ENCODE data around the gene RHBDD2. TPM values are rescaled to one million over a fixed set of nuclear protein-coding genes. Genes with fewer than 3 reads are reported as not detected.

Gene RHBDD2
- polyA plus RNA-seq, 1 donor (not counting 4 experiments of a cell fraction or from before 2014, with no cell fraction given), result 24.1 TPM

- no peak overlapping the region for H3K27ac ChIP-seq (ENCODE audit: control insufficient read depth, insufficient read depth, low read length)
- no peaks in the 10 kb centered on the region for H4K20me1 ChIP-seq (ENCODE audit: control insufficient read depth, extremely low read depth, insufficient read depth, low read length)
- DNase-seq (ENCODE audit: low read depth, low spot score), result no peak
- TF ChIP-seq EZH2 (IDR thresholded peaks at IDR 0.05; ENCODE audit: low read length) (no peak), CTCF (optimal IDR thresholded peaks at IDR 0.05 in 1 of 3, IDR thresholded peaks at IDR 0.05 in 1 of 3, conservative IDR thresholded peaks at IDR 0.05 in 1 of 3; ENCODE audit: extremely low read depth in 1 of 3, insufficient read depth in 2 of 3, low read length in 3 of 3) (no peak)
- H2AFZ ChIP-seq (ENCODE audit: control insufficient read depth, low read length), result no peak overlapping the region
- H3K4me3 ChIP-seq (ENCODE audit: control insufficient read depth in 2 of 3, extremely low read depth in 1 of 3, insufficient read depth in 2 of 3, low read depth in 1 of 3, low read length in 3 of 3), result no peak overlapping the region
- H3K4me2 ChIP-seq (ENCODE audit: control insufficient read depth, extremely low read depth, insufficient read depth, low read depth, low read length), result no peak overlapping the region
- H3K79me2 ChIP-seq (ENCODE audit: control insufficient read depth, insufficient read depth, low read length), result peaks cover 34% of the 10 kb centered on the region
- H3K9me3 ChIP-seq (ENCODE audit: control insufficient read depth, low read depth, low read length), result no peaks in the 10 kb centered on the region
- H3K9ac ChIP-seq (ENCODE audit: control insufficient read depth, extremely low read depth, insufficient read depth, low read length), result no peak overlapping the region
- dilution Hi-C loops (cut with MboI; ENCODE audit: extremely low pct_ligation_motif_present, low sequenced_read_pairs), result no loop called here
- H3K4me1 ChIP-seq (ENCODE audit: control insufficient read depth, extremely low read depth, insufficient read depth, low read length), result no peaks in the 10 kb centered on the region
- no peaks in the 10 kb centered on the region for H3K27me3 ChIP-seq (ENCODE audit: control insufficient read depth, extremely low read depth, insufficient read depth, low read length)
- FAIRE-seq, result no peak
- H3K9me1 ChIP-seq (ENCODE audit: control insufficient read depth, extremely low read depth, insufficient read depth, low read length), result no peaks in the 10 kb centered on the region
- H3K36me3 ChIP-seq (ENCODE audit: control insufficient read depth in 2 of 2, extremely low read depth in 1 of 2, insufficient read depth in 2 of 2, low read length in 2 of 2), result peaks cover 3 to 6% of the 10 kb centered on the region in 2 experiments
These were observed 47.0 kb downstream of the RHBDD2 start for GRCh38 chr7:75925717-75926435.

GRCh38 chr7:75928568-75928914, 49.7 kb downstream of the RHBDD2 start:
- H2AFZ ChIP-seq (ENCODE audit: control insufficient read depth, low read length), result no peak overlapping the region
- no peak for DNase-seq (ENCODE audit: low read depth, low spot score)
- TF ChIP-seq EZH2 (IDR thresholded peaks at IDR 0.05; ENCODE audit: low read length) (no peak), CTCF (optimal IDR thresholded peaks at IDR 0.05 in 1 of 3, IDR thresholded peaks at IDR 0.05 in 1 of 3, conservative IDR thresholded peaks at IDR 0.05 in 1 of 3; ENCODE audit: extremely low read depth in 1 of 3, insufficient read depth in 2 of 3, low read length in 3 of 3) (no peak)
- no peaks in the 10 kb centered on the region for H3K27me3 ChIP-seq (ENCODE audit: control insufficient read depth, extremely low read depth, insufficient read depth, low read length)
- no peak for FAIRE-seq
- H3K9me1 ChIP-seq (ENCODE audit: control insufficient read depth, extremely low read depth, insufficient read depth, low read length), result no peaks in the 10 kb centered on the region
- no peak overlapping the region for H3K4me2 ChIP-seq (ENCODE audit: control insufficient read depth, extremely low read depth, insufficient read depth, low read depth, low read length)
- H4K20me1 ChIP-seq (ENCODE audit: control insufficient read depth, extremely low read depth, insufficient read depth, low read length), result peaks cover 2% of the 10 kb centered on the region
- H3K9ac ChIP-seq (ENCODE audit: control insufficient read depth, extremely low read depth, insufficient read depth, low read length), result no peak overlapping the region
- H3K9me3 ChIP-seq (ENCODE audit: control insufficient read depth, low read depth, low read length), result no peaks in the 10 kb centered on the region
- peaks cover 2 to 6% of the 10 kb centered on the region in 2 experiments for H3K36me3 ChIP-seq (ENCODE audit: control insufficient read depth in 2 of 2, extremely low read depth in 1 of 2, insufficient read depth in 2 of 2, low read length in 2 of 2)
- H3K79me2 ChIP-seq (ENCODE audit: control insufficient read depth, insufficient read depth, low read length), result peaks cover 19% of the 10 kb centered on the region
- dilution Hi-C loops (cut with MboI; ENCODE audit: extremely low pct_ligation_motif_present, low sequenced_read_pairs), result no loop called here
- no peak overlapping the region for H3K27ac ChIP-seq (ENCODE audit: control insufficient read depth, insufficient read depth, low read length)
- no peaks in the 10 kb centered on the region for H3K4me1 ChIP-seq (ENCODE audit: control insufficient read depth, extremely low read depth, insufficient read depth, low read length)
- H3K4me3 ChIP-seq (ENCODE audit: control insufficient read depth in 2 of 3, extremely low read depth in 1 of 3, insufficient read depth in 2 of 3, low read depth in 1 of 3, low read length in 3 of 3), result no peak overlapping the region

All from keratinocyte (primary cell).